Right lobe of liver (tissue), 4 donors: ENCODE results near the gene GGCX.

Experiments used
- POLR2A ChIP-seq: fragments of 450-650 bp; IDR thresholded peaks from one replicate; pipeline ENCODE4 v1.6.1; 2017; ENCODE audit warnings: antibody characterized with exemption, mild to moderate bottlenecking
- TF ChIP-seq, protein P1 (sequence below), 4 donors: fragments of 200-600 bp in 3 of 4; fragments of 450-650 bp in 1 of 4; IDR thresholded peaks; one replicate each; pipeline versions ENCODE4 v1.5.1 to v1.8.0; 2016 to 2022; ENCODE audit warnings: antibody characterized with exemption in 4 of 4, mild to moderate bottlenecking in 2 of 4
- donor health status: DM: no; HTN: no; CAD: no.
- donor health status: DM: no; HTN: no; CAD: no.
- donor health status: DM: no; HTN: yes; CAD: no.

DNA sequence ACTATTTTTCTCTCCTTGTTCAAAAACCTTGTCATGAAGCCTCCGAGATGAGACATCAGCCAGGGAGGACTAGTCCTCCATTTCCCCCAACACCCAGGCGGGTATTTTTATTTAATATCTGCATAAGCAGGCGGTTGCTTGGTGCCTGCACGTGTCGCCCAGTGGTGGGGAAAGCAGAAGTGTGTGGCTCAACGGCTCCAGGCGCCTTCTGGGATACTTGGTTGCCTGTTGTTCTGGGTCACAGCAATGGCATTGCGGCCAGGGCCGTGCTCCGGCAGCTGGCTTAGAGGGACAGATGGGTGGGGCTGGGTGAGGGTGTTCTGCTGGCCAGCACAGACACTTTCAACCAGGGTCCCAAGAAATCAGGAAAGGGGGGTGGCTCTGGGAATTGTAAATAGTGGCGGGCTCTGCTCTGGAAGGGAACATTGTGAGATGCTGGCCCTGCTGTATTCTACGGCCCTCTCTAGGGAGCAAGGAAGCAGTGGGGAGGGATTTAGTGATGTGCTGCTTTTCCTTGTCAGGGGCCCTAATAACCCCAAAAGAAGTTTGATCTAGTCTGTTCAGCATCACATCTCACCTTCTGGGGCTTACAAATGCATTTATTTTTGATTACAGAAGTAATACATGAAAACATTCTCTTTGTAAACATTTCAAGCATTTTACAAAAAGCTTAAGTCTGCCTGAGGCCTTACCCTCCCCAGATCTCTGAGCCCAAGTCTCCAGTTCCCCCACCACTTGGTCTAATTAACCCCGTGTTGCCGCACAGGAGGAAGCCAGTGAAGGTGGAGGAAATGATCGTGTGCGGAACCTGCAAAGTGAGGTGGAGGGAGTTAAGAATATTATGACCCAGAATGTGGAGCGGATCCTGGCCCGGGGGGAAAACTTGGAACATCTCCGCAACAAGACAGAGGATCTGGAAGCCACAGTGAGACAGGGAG is 17.2 kb upstream of the GGCX start:
- TF ChIP-seq, protein P1, sequence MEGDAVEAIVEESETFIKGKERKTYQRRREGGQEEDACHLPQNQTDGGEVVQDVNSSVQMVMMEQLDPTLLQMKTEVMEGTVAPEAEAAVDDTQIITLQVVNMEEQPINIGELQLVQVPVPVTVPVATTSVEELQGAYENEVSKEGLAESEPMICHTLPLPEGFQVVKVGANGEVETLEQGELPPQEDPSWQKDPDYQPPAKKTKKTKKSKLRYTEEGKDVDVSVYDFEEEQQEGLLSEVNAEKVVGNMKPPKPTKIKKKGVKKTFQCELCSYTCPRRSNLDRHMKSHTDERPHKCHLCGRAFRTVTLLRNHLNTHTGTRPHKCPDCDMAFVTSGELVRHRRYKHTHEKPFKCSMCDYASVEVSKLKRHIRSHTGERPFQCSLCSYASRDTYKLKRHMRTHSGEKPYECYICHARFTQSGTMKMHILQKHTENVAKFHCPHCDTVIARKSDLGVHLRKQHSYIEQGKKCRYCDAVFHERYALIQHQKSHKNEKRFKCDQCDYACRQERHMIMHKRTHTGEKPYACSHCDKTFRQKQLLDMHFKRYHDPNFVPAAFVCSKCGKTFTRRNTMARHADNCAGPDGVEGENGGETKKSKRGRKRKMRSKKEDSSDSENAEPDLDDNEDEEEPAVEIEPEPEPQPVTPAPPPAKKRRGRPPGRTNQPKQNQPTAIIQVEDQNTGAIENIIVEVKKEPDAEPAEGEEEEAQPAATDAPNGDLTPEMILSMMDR (IDR thresholded peaks at IDR 0.05) = no peak
- no peak for TF ChIP-seq POLR2A
